GM21737 (cell line): ENCODE data around the gene NR1H4.
"Not testable (repeated sequence)": the region's sequence is repeated elsewhere in the genome, so short reads cannot be mapped to it uniquely, and the experiment has no call there.

Experiments
- ATAC-seq: cut with Tn5 transposase; IDR thresholded peaks from one replicate; pipeline ENCODE4 v1.9.1; 2021; ENCODE audit warnings: mild to moderate bottlenecking, moderate library complexity; ENCODE audit not compliant: unreplicated experiment

The NR1H4 gene

GRCh38 chr12:100468126-100468525 is 5.5 kb upstream of the NR1H4 start:
- no peak for ATAC-seq

GRCh38 chr12:100472325-100472724 is 1.3 kb upstream of the NR1H4 start:
- ATAC-seq = no peak

GRCh38 chr12:100473050-100473715 is 483 bp upstream of the NR1H4 start:
- no peak for ATAC-seq

GRCh38 chr12:100474617-100475016 is 951 bp downstream of the NR1H4 start:
- ATAC-seq = no peak

- no peak for ATAC-seq
These were observed 2.5 kb downstream of the NR1H4 start for GRCh38 chr12:100476013-100476751.

GRCh38 chr12:100481021-100481420 is 7.4 kb downstream of the NR1H4 start:
- ATAC-seq = no peak

- ATAC-seq = no peak
These were observed 10.7 kb downstream of the NR1H4 start for GRCh38 chr12:100484183-100484886.

GRCh38 chr12:100484891-100485471 is 11.3 kb downstream of the NR1H4 start:
- ATAC-seq = no peak

GRCh38 chr12:100485983-100486382 is 12.3 kb downstream of the NR1H4 start:
- ATAC-seq = no peak

- ATAC-seq = no peak
These were observed 15.7 kb downstream of the NR1H4 start for GRCh38 chr12:100489251-100489820.

- ATAC-seq = no peak
These were observed 16.4 kb downstream of the NR1H4 start for GRCh38 chr12:100490056-100490455.

GRCh38 chr12:100491104-100491503 is 17.4 kb downstream of the NR1H4 start:
- ATAC-seq = no peak

GRCh38 chr12:100493396-100494012 is 19.8 kb downstream of the NR1H4 start:
- no peak for ATAC-seq

GRCh38 chr12:100494026-100494425 is 20.4 kb downstream of the NR1H4 start:
- ATAC-seq = no peak

- no peak for ATAC-seq
These were observed 20.9 kb downstream of the NR1H4 start for GRCh38 chr12:100494538-100494937.

GRCh38 chr12:100497105-100497795 is 23.6 kb downstream of the NR1H4 start:
- ATAC-seq = no peak

- no peak for ATAC-seq
These were observed 24.5 kb downstream of the NR1H4 start for GRCh38 chr12:100498141-100498540.

GRCh38 chr12:100499416-100499815 is 25.8 kb downstream of the NR1H4 start:
- ATAC-seq = no peak

- not testable (repeated sequence) for ATAC-seq
These were observed 29.1 kb downstream of the NR1H4 start for GRCh38 chr12:100502718-100503117.

- ATAC-seq = no peak
These were observed 29.6 kb downstream of the NR1H4 start for GRCh38 chr12:100503228-100503628.
